H1 (cell line): ENCODE data around the gene CEP78. TPM values are rescaled to one million over a fixed set of nuclear protein-coding genes. Genes with fewer than 3 reads are reported as not detected.

ENCODE experiments used
- CTCF ChIA-PET: fragments of 300-600 bp; sonication (Branson Sonifier 250); formaldehyde crosslinking; loops from one replicate; lab custom pipeline; 2021; ENCODE audit not compliant: partially characterized antibody; lab: Charles Lee
- POLR2A ChIA-PET: fragments of 300-600 bp; sonication (Branson Sonifier 250); formaldehyde crosslinking; loops from one replicate; lab custom pipeline; 2021; ENCODE audit warnings: inconsistent platforms; ENCODE audit not compliant: partially characterized antibody; lab: Charles Lee
- DNase-seq, 2 experiments: peaks; one replicate each; pipeline versions ENCODE4 v3.0.0 to v3.0.0-alpha.2; 2010 to 2022; ENCODE audit warnings: low spot score in 2 of 2, low read depth in 1 of 2, mixed read lengths in 1 of 2
- FAIRE-seq: peaks from 2 replicates; lab custom pipeline; 2011; peaks lifted over from hg19 to GRCh38; lab: Jason Lieb, UNC
- H2AFZ ChIP-seq: 2 replicates; pipeline ENCODE4 v1.8.1; 2012; ENCODE audit warnings: low read length, inconsistent platforms
- H2AK5ac ChIP-seq: 2 replicates; pipeline ENCODE4 v1.6.1; 2013; ENCODE audit warnings: low read depth, low read length
- H2BK120ac ChIP-seq: replicated peaks from 2 replicates; pipeline ENCODE3; 2013; ENCODE audit warnings: low read depth, low read length, inconsistent platforms
- H2BK12ac ChIP-seq: 2 replicates; pipeline ENCODE4 v1.6.1; 2013; ENCODE audit warnings: low read depth, low read length
- H2BK15ac ChIP-seq: 2 replicates; pipeline ENCODE4 v1.6.1; 2013; ENCODE audit warnings: low read length
- H2BK20ac ChIP-seq: 2 replicates; pipeline ENCODE4 v1.6.1; 2013; ENCODE audit warnings: low read length
- H2BK5ac ChIP-seq: 2 replicates; pipeline ENCODE4 v1.6.1; 2013; ENCODE audit warnings: low read depth, low read length
- H3K14ac ChIP-seq: 2 replicates; pipeline ENCODE4 v1.6.1; 2013; ENCODE audit warnings: inconsistent platforms; ENCODE audit not compliant: insufficient read length
- H3K18ac ChIP-seq: 2 replicates; pipeline ENCODE4 v1.6.1; 2013; ENCODE audit warnings: low read length; ENCODE audit errors: extremely low read depth
- H3K23ac ChIP-seq: 2 replicates; pipeline ENCODE4 v1.6.1; 2013; ENCODE audit warnings: inconsistent platforms; ENCODE audit not compliant: insufficient read length
- H3K23me2 ChIP-seq: 2 replicates; pipeline ENCODE4 v1.6.1; 2013; ENCODE audit warnings: low read depth, low read length
- H3K27ac ChIP-seq: 2 replicates; pipeline ENCODE4 v1.6.1; 2011; ENCODE audit warnings: low read depth, low read length, inconsistent platforms
- H3K27me3 ChIP-seq, 4 experiments: replicated peaks in 1 of 4; 1 replicate in 1 of 4; 2 replicates in 3 of 4; pipeline versions ENCODE4 v1.6.1 to v1.8.1; 2011 to 2013; ENCODE audit warnings: low read length in 3 of 4, mild to moderate bottlenecking in 3 of 4, inconsistent platforms in 2 of 4, mixed read lengths in 2 of 4, moderate library complexity in 1 of 4; ENCODE audit not compliant: control insufficient read depth in 3 of 4, insufficient read depth in 3 of 4; ENCODE audit errors: extremely low read depth in 1 of 4
- H3K36me3 ChIP-seq, 4 experiments: 2 replicates each; pipeline versions ENCODE4 v1.6.1 to v1.8.1; 2011 to 2013; ENCODE audit warnings: mild to moderate bottlenecking in 4 of 4, low read length in 3 of 4, moderate library complexity in 2 of 4, control low read depth in 1 of 4, inconsistent platforms in 1 of 4; ENCODE audit not compliant: insufficient read depth in 4 of 4, control insufficient read depth in 2 of 4
- H3K4ac ChIP-seq: replicated peaks from 2 replicates; pipeline ENCODE3; 2013; ENCODE audit warnings: low read length, low read depth, mixed read lengths, inconsistent platforms; ENCODE audit not compliant: insufficient read length
- H3K4me1 ChIP-seq, 4 experiments: replicated peaks in 1 of 4; 1 replicate in 1 of 4; 2 replicates in 3 of 4; pipeline versions ENCODE4 v1.6.1 to v1.8.1; 2011 to 2013; ENCODE audit warnings: low read length in 3 of 4, inconsistent platforms in 2 of 4, mixed read lengths in 1 of 4; ENCODE audit not compliant: insufficient read depth in 4 of 4, control insufficient read depth in 3 of 4
- H3K4me2 ChIP-seq, 2 experiments: 2 replicates each; pipeline versions ENCODE4 v1.6.1 to v1.8.1; 2011 to 2013; ENCODE audit warnings: low read depth in 2 of 2, low read length in 2 of 2, control low read depth in 1 of 2, inconsistent platforms in 1 of 2, mild to moderate bottlenecking in 1 of 2; ENCODE audit not compliant: insufficient read depth in 1 of 2
- H3K4me3 ChIP-seq, 4 experiments: fragments of 200-600, 300-600 bp in 1 of 4; sonication (generic), shearing (Covaris generic), sonication (Bioruptor Twin) in 1 of 4; 2 replicates each; pipeline versions ENCODE4 v1.5.1 to v1.8.1; 2011 to 2016; ENCODE audit warnings: low read length in 4 of 4, low read depth in 3 of 4, control low read depth in 2 of 4, inconsistent platforms in 2 of 4, mild to moderate bottlenecking in 2 of 4, mixed read lengths in 1 of 4, moderate library complexity in 1 of 4; ENCODE audit not compliant: insufficient read depth in 2 of 4; ENCODE audit errors: extremely low read depth in 1 of 4
- H3K56ac ChIP-seq: replicated peaks from 2 replicates; pipeline ENCODE3; 2013; ENCODE audit warnings: low read depth, mild to moderate bottlenecking, mixed read lengths, low read length, inconsistent platforms; ENCODE audit not compliant: insufficient read length
- H3K79me1 ChIP-seq: 2 replicates; pipeline ENCODE4 v1.6.1; 2013; ENCODE audit warnings: low read depth, low read length, control low read depth
- H3K79me2 ChIP-seq, 2 experiments: 2 replicates each; pipeline versions ENCODE4 v1.6.1 to v1.8.1; 2012 to 2013; ENCODE audit warnings: low read length in 2 of 2, mild to moderate bottlenecking in 2 of 2, inconsistent platforms in 1 of 2; ENCODE audit not compliant: insufficient read depth in 2 of 2, control insufficient read depth in 1 of 2
- H3K9ac ChIP-seq, 4 experiments: replicated peaks in 1 of 4; 1 replicate in 1 of 4; 2 replicates in 3 of 4; pipeline versions ENCODE4 v1.6.1 to v1.8.1; 2011 to 2013; ENCODE audit warnings: low read depth in 3 of 4, low read length in 3 of 4, control low read depth in 2 of 4, mild to moderate bottlenecking in 2 of 4, moderate library complexity in 2 of 4, inconsistent platforms in 1 of 4; ENCODE audit errors: extremely low read depth in 1 of 4
- H3K9me3 ChIP-seq, 2 experiments: 2 replicates each; pipeline versions ENCODE4 v1.6.1 to v1.8.1; 2012 to 2013; ENCODE audit warnings: mild to moderate bottlenecking in 2 of 2, moderate library complexity in 2 of 2, control low read depth in 1 of 2, inconsistent platforms in 1 of 2, low read depth in 1 of 2, low read length in 1 of 2, mixed read lengths in 1 of 2; ENCODE audit not compliant: insufficient read depth in 2 of 2
- H4K20me1 ChIP-seq, 2 experiments: replicated peaks in 1 of 2; 2 replicates each; pipeline versions ENCODE3 to v1.8.1; 2011 to 2013; ENCODE audit warnings: inconsistent platforms in 2 of 2, low read length in 2 of 2, mild to moderate bottlenecking in 1 of 2; ENCODE audit not compliant: insufficient read depth in 2 of 2, control insufficient read depth in 1 of 2
- H4K5ac ChIP-seq: 2 replicates; pipeline ENCODE4 v1.6.1; 2013; ENCODE audit warnings: low read length, low read depth, mixed read lengths, inconsistent platforms; ENCODE audit not compliant: insufficient read length
- H4K8ac ChIP-seq: 2 replicates; pipeline ENCODE4 v1.8.0; 2013; ENCODE audit warnings: mild to moderate bottlenecking, moderate library complexity, low read length, inconsistent platforms; ENCODE audit not compliant: insufficient read depth; ENCODE audit errors: extremely low read depth
- H4K91ac ChIP-seq: replicated peaks from 2 replicates; pipeline ENCODE3; 2013; ENCODE audit warnings: low read length, mixed read lengths, inconsistent platforms; ENCODE audit not compliant: insufficient read length
- CHD1 ChIP-seq: IDR thresholded peaks from 2 replicates; pipeline ENCODE4 v1.6.1; 2012; ENCODE audit warnings: low read depth, low read length, improper control_type of control experiment
- ZNF274 ChIP-seq: IDR thresholded peaks from 2 replicates; pipeline ENCODE4 v1.7.0; 2012; ENCODE audit warnings: low read length, borderline replicate concordance; ENCODE audit errors: extremely low read depth
- WGBS, 2 experiments: shearing (Covaris generic) in 1 of 2; methylation state at CpG; one replicate each; pipeline versions ENCODE4 v1.1.6 to v1.1.7; 2013 to 2015; ENCODE audit warnings: low lambda C conversion rate in 2 of 2, mixed read lengths in 2 of 2, inconsistent platforms in 1 of 2, low coverage in 1 of 2, missing lambda C conversion rate in 1 of 2; ENCODE audit not compliant: insufficient replicate concordance in 2 of 2, insufficient coverage in 1 of 2, insufficient read length in 1 of 2; ENCODE audit errors: extremely low coverage in 1 of 2, missing lambda C conversion rate in 1 of 2; 5-methylcytosine and 5-hydroxymethylcytosine counted together
- polyA plus RNA-seq, 7 experiments: library from polyadenylated mRNA; depleted of rRNA in 3 of 7; stranded (reverse) in 5 of 7; unstranded in 2 of 7; fragments of >200 nt in 5 of 7; fragments of 200-250 nt in 2 of 7; gene quantifications; 1 replicate in 5 of 7; 2 replicates in 1 of 7; 4 replicates in 1 of 7; pipeline versions ENCODE4 v1.2.1 to v1.2.3, GENCODE V29; 2011 to 2013; ENCODE audit warnings: missing spikeins in 2 of 7, mixed read lengths in 2 of 7
- total RNA-seq: library from RNA; stranded (reverse); fragmentation: NEBNext Ultra II Directional; extraction: Animal tissue kit (Norgen Biotek cat#: 25700); gene quantifications from 2 replicates; pipeline ENCODE4 v1.2.1, GENCODE V29; 2021

CEP78 gene
- total and polyA plus RNA-seq, 2 of the 8 experiments (the other 6 are each of a cell fraction or from before 2014, with no cell fraction given), result 10.3 to 40.9 TPM

GRCh38 chr9:78248635-78249034 lies 12.8 kb downstream of the CEP78 start:
- H2BK120ac ChIP-seq, result no peak overlapping the region
- no peak overlapping the region for H3K4ac ChIP-seq
- no peak overlapping the region for H4K5ac ChIP-seq
- no peaks in the 10 kb centered on the region for H3K4me1 ChIP-seq
- H3K27ac ChIP-seq, result no peak overlapping the region
- H3K56ac ChIP-seq, result no peak overlapping the region
- no peak overlapping the region for H2BK12ac ChIP-seq
- H3K23me2 ChIP-seq, result no peaks in the 10 kb centered on the region
- no peak overlapping the region for H3K14ac ChIP-seq
- H3K9me3 ChIP-seq, result no peaks in the 10 kb centered on the region
- FAIRE-seq (no peak), DNase-seq (no peak)
- ChIA-PET CTCF (interaction anchor here (1.1 kb wide), 1 partner anchor 131 kb away, joined by 3 read pairs; no protein-coding TSS in a partner anchor), POLR2A (interaction anchor here (1.3 to 1.7 kb wide), 3 partner anchors 48 to 62 kb away, joined by 3 to 10 read pairs (median 3); partner anchors contain the start of gene PSAT1)
- no peak overlapping the region for H2AFZ ChIP-seq
- WGBS, 2 experiments, result 92% methylated on average over 1 of the region's 1 CpG; no CpG with 5 or more reads in 1 of the 2 experiments
- no peaks in the 10 kb centered on the region for H3K79me1 ChIP-seq
- no peak overlapping the region for H4K91ac ChIP-seq
- H4K20me1 ChIP-seq, result no peaks in the 10 kb centered on the region
- H3K79me2 ChIP-seq, result no peaks in the 10 kb centered on the region
- H2AK5ac ChIP-seq, result no peak overlapping the region
- H3K4me3 ChIP-seq, result no peak overlapping the region
- H3K4me2 ChIP-seq, result no peak overlapping the region
- H3K23ac ChIP-seq, result no peak overlapping the region
- no peak overlapping the region for H2BK5ac ChIP-seq
- H3K27me3 ChIP-seq, result no peaks in the 10 kb centered on the region
- H3K9ac ChIP-seq, result no peak overlapping the region
- H2BK15ac ChIP-seq, result no peak overlapping the region
- H3K36me3 ChIP-seq, result peaks cover 2 to 33% (median 8%) of the 10 kb centered on the region in 4 experiments; a peak in 4 of 8 replicates
- no peak overlapping the region for H4K8ac ChIP-seq
- no peak overlapping the region for H3K18ac ChIP-seq
- H2BK20ac ChIP-seq, result no peak overlapping the region
- TF ChIP-seq ZNF274 (no peak), CHD1 (no peak)
